GM19397 (cell line): ENCODE measurements around the gene ZBTB43.
A peak's percentile ranks its signal among the peaks of the same experiment; 100 is the strongest.
"Not testable (repeated sequence)": the region's sequence is repeated elsewhere in the genome, so short reads cannot be mapped to it uniquely, and the experiment has no call there.

ENCODE experiments used
- ATAC-seq: cut with Tn5 transposase; IDR thresholded peaks from one replicate; pipeline ENCODE4 v1.9.1; 2021; ENCODE audit warnings: mild to moderate bottlenecking, moderate library complexity; ENCODE audit not compliant: unreplicated experiment

Gene ZBTB43

DNA sequence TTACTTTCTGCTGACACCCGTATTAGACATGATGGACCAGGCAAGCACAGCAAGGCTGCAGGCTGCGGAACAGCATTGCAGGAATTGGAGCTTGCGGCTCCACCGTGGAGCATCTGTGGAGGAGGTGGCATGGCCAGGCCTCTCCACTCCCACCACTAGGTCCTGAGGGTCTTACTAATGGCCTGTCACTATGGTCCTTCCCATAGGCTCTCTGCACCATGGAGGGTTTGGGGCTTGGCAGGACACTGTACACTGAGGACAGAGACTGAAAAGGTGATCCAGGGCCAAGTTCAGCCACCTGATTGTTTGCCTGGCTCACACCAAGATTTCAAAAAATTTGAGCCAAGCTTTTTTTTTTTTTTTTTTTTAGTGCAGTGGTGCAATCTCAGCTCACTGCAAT is 14.3 kb upstream of the ZBTB43 start:
- ATAC-seq, result no peak

DNA sequence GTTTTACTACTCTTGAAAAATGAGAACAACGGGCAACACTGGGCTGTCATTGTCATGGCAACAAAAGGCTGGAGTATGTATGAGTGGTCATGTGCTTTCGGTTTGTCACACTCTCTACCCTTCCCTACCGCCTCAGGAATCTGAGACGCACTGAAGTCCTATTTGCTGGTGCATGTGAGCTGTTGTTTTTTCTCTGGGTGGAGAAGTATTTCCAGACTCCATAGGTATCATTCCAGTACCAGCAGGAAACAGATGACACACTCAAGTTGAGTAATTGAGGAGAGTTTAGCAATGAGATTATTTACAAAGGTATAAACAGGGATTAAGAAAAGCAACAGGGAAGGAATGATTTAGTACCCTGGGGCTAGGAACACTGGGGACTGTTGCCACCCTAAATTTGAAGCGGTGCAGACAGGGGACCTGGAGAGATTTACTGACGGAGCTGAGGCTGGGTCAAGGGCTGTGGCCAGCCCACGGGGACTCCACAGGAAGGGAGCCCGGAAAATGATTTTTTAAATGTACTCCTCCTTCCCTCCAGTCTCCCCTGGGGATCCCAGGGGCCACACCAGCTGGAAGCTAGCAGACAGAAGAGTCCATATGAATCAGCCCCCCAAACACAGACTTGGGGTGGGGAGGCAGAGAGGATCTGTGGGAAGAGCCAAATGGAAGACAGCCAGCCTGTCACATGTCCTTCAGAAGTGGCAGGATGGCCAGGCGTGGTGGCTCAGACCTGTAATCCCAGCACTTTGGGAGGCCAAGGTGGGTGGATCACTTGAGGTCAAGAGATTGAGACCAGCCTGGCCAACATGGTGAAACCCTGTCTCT is 13.2 kb upstream of the ZBTB43 start:
- ATAC-seq, result no peak

DNA sequence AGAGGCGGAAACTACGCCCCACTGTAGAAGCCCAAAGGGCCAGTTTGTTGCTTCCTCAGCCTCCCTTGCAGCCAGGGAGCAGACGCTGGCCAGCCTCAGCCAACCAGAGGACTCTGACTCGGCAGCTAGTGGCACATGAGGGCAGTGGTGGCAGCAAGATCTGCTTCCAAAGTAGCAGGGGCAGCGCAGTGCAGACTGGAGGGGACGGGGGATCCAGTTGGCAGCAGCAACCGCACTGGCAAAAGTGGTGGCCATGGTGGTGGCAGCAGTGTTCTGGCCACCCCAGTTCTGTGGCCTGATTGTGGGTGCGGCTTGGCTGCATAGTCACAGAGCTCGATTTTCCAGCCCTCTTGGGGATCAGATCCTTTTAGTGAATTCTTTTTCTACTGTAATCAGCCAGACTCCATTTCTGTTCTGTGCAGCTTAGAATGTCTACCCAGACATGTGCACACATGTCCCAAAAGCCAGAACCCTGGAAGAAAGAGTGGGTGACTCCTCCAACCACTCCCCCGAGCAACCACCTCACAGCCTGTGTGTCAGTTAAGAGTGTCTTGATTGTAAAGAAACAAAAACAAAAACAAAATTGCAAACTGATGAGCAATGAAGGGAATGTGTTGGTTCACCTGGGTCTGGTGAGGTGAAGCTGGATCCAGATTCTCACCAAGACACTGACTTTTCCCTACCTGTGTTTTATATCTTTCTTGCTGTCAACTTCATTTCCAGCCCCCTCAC is 11.0 kb upstream of the ZBTB43 start:
- ATAC-seq, result no peak

DNA sequence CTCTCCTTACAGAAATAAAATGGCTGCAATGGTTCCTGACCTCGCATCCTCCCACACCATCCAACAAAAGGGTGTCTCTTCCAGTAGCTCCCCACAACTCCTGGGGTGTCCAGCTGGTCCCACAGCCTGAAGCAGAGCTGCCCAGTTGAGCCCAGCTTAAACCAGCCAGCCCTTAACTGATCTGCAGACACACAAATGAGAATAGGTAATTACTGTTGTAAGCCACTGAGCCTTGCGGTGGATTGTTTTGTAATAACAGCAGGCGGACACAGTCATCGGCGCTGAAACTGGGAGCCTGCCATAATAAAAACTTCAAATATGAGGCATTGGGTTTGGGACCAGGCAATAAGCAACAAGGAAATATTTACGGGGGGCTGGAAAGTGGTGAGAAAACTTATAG is 10.4 kb upstream of the ZBTB43 start:
- ATAC-seq, result no peak

DNA sequence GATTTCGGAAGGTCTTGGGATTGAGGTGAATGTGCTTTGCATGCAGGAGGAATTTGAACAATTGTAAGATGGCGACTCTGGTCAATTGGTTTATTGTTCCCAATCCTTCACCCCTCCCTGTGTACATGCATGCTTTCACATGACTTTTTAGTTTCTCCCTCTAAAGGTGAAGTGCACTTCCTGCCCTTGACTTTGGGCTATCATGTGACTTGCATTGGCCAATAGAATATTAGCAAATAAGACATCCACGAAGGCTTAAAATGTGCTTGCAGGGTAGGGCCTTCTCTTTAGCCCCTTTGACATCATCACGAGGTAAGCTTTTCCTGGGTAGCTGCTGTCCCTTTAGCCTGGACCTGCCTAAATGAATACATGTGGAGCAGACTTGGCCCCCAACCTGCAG is 8.1 kb upstream of the ZBTB43 start:
- ATAC-seq, result no peak

DNA sequence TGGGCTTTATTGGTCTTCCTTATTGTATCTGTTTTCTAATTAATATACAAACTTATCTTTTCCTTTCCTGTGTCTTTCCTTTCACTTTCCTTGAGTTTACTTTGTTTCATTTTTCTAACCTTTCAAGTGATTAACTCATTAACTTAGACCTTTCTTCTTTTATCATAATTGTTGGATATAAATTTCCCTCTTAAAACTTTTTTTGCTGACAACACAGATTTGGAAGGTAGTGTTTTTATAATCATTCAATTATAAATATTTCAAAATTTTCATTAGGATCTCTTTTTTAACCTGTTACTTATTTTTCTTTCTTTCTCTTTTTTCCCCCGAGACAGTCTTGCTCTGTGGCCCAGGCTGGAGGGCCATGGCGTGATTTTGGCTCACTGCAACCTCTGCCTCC is 6.9 kb upstream of the ZBTB43 start:
- no peak for ATAC-seq

DNA sequence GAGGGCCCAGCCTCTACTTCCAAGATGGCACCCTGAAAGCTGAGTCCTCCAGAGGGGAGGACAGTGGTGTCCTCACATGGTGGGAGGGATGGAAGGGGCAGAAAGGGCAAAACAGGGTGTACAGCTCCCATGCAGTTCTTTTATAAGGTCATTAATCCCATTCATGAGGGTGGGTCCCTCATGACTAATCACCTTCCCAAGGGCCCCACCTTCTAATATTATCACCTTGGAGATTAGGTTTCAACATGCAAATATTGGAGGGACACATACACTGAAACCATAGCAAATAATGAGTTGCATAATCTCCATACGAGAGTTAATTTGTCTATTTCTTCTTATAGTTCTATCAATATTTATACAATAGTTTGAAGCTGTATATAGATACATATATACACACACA is 5.8 kb upstream of the ZBTB43 start:
- ATAC-seq, result no peak

DNA sequence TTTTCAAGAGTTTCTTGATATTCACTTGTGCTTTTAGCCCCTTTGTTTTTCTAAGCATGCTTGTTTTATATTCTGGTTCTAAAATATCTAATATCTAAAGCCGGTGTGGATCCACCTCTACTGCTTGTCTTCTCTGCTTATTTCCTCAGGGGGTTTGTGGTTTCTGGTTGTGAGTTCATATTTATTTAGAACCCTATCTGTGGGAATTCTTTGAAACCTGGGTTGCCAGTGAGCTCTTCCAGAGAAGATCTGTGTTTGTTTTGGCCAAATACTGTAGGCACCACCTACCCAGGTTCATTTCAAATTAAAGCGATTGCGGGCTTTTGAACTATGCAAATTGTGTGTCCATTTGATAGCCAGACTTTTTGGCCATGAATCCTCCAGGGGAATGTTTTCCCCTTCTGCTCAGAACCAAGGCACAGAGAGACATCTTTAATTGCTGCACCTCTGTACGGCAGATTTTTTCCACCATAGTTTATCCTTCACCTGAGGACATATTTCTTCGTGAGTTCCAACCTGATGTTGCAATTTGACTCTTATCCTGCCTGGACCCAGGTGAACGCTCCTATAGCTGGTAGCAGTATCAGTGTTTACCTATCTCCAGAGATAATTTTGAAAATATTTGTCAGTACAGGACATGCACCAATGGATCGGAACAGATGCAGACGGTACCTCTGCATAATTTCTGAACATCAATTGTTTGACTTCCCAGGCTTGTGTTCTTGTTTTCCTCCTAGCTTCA is 2.4 kb upstream of the ZBTB43 start:
- no peak for ATAC-seq

DNA sequence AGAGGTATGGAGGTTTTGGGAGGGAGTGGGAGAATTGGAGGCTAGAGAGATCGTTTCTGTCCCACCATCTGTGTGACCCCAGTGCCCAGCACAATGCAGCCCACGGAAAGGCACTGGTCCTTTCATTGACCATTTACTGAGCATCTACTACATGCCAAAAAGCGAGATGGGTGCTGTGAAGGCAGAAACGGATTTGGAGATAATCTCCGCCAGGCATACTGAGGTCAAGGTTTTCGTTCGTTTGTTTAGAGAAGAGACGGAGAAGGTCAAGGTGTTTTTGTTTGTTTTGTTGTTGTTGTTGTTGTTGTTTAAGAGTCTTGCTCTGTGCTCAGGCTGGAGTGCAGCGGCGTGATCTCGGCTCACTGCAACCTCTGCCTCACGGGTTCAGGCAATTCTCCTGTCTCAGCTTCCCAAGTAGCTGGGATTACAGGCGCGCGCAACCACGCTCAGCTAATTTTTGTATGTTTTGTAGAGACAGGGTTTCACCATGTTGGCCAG is 593 bp upstream of the ZBTB43 start:
- no peak for ATAC-seq

DNA sequence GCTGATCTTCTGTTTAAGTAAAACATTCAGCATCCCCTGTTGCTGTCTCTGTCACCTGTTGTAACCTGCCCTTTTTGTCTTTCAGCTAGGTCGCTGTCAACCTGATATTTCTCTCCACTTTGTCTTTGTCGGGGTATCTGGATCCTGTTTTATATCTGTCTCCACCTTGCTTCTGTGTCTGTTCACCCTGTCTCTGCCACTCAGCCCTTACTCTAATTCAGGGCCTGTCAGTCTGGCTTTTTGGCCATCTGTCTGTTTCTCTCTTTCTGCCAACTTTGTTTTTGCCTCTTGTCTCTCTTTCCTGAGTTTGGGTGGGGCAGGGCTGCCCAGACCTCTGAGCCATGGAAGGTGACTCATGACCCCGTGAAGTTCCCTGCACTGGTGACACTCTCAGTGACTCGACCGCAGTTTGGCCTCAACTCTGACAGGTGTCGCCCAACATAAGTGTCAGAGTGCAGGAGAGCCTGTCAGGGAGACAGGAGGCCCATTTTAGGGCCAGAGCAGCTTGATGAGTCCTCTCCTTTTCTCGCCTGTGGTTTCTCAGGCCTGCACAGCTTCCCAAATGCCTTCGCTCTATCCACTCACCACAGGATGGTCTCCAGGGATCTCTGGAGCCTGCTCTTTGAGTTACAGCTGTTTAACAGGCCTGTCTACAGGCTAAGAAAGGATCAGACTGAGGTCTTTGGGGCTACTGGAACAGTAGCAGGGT is 868 bp downstream of the ZBTB43 start:
- ATAC-seq, result peak; percentile 52

DNA sequence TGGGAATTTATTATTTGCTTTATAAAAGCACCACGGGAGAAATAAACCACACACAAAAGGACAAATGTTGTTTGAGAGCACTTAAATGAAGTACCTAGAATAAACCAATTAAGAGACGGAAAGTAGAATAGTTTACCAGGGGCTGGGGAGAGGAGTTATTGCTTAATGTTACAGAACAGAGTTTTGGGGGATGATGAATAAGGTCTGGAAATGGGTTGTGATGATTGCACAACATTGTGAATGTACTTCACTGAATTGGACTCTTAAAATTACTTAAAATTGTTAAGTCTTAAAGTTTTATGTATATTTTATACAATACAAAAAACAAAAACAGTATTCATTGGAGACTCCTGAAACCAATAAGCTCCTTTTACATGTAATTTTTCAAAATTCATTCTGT is 1.5 kb downstream of the ZBTB43 start:
- ATAC-seq, result no peak

DNA sequence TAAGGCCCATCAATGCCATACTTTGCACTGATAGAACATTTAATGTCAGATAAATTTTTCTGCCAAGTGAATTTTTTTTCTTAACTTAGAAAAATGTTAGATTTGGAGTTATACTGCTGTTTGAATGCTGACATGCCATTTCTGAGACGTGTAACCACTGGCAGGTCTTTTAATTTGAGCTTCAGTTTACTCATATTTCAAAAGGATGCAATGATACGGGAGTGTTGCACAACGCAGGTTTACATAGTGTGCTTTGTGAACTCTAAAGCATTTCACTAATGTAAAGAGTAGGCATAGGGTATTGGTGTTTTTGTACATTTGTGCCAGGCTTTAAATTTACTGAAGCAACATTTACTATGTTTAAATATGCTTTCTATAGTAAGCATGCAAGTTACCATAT is 4.2 kb downstream of the ZBTB43 start:
- no peak for ATAC-seq

DNA sequence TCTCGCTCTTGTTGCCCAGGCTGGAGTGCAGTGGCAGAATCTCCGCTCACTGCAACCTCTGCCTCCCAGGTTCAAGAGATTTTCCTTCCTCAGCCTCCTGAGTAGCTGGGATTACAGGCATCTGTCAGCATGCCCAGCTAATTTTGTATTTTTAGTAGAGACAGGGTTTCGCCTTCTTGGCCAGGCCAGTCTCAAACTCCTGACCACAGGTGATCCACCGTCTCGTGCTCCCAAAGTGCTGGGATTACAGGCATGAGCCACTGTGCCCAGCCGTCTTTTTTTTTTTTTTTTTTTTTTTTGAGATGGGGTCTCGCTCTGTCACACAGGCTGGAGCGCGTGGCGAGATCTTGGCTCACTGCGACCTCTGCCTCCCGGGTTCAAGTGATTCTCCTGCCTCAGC is 5.4 kb downstream of the ZBTB43 start:
- ATAC-seq, result not testable (repeated sequence)

DNA sequence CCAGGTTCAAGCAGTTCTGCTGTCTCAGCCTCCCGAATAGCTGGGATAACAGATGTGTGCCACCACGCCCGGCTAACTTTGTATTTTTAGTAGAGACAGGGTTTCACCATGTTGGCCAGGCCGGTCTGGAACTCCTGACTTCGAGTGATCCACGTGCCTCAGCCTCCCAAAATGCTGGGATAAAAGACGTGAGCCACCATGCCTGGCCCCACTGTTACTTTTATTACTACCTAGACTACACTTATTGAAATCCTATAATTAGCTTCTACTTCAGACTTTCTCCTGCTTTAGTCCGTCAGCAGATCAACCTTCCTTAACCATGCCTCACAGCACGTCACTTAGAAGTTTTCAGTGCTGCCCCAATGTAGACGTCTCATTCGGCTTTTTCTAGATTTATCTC is 8.2 kb downstream of the ZBTB43 start:
- ATAC-seq, result no peak

DNA sequence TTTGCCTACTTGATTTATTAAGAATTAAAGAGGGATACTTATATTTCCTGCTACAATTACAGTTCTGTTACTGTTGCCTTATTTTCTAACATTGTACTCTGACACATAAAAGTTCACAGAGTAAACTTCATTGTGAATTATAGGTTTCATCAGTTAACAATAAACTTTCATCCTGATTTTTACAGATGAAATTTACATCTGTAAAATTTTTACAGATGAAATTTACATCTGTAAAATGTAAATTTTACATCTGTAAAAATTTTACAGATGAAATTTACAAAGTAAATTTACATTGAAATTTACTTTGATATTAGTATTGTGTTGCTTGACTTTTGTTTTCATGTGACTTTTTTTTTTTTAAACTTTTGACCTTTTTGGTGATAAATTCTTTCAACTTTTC is 9.3 kb downstream of the ZBTB43 start:
- no peak for ATAC-seq

DNA sequence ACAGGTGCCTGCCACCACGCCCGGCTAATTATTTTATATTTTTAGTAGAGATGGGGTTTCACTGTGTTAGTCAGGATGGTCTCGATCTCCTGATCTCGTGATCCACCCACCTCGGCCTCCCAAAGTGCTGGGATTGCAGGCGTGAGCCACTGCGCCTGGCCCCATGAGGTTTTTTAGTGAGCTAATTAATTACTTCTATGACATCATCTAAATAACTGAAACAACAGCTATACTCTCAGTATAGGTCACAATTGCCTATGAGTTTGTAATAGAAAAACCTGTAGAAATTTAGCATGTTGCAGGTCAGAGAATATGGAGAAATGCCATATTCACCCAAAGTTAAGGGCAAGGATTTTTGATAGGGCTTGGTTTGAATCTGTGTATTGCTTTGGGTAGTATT is 12.8 kb downstream of the ZBTB43 start:
- ATAC-seq, result not testable (repeated sequence)

DNA sequence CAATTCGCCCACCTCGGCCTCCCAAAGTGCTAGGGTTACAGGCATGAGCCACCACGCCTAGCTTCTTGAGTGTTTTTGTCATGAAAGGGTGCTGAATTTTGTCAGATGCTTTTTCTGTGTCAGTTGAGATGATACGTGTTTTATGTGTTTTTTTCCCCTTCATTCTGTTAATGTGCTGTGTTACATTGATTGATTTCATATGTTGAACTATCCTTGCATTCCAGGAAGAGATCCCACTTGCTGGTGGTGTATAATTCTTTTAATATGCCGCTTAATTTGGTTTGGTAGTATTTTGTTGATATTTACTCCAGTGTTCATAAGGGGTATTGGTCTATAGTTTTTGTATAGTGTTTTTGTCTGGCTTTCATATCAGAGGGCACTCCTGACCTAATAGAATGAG is 13.6 kb downstream of the ZBTB43 start:
- no peak for ATAC-seq

DNA sequence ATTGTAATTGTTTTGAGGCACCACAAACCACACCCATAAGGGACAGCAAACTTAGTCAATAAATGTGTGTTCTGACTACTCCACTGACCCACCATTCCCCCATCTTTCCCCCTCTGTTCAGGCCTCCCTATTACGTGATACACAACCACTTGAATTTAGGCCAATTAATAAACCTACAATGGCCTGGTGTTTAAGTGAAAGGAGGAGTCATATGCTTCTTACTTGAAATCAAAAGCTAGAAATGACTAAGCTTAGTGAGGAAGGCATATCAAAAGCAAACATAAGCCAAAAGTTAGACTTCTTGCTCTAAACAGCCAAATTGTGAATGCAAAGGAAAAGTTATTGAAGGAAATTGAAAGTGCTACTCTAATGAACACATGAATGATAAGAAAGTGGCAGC is 14.6 kb downstream of the ZBTB43 start:
- ATAC-seq, result no peak

DNA sequence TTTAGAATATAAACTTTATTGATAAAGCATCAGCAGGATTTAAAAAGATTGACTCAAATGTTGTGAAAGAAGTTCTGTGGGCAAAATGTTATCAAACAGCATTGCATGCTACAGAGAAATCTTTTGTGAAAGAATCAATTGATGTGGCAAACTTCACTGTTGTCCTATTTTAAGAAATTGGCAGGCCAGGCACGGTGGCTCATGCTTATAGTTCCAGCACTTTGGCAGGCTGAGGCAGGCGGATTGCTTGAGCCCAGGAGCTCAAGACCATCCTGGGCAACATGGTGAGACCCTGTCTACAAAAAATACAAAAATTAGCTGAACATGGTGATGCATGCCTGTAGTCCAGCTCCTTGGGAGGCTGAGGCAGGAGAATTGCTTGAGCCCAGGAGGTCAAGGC is 17.4 kb downstream of the ZBTB43 start:
- no peak for ATAC-seq

DNA sequence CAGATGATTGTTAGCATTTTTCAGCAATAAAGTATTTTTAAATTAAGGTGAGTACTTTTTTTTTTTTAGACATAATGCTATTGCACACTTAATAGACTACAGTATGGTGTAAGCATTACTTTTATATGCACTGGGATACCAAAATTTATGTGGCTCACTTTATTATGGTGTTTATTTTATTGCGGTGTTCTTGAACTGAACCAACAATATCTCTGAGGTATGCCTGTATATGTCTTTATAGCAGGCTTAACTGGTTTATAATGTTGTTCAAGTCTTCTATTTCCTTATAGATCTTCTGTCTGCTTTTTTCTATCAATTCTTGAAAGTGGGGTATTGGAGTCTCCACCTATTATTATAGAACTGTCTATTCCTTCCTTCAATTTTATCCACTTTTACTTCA is 18.0 kb downstream of the ZBTB43 start:
- ATAC-seq, result no peak

DNA sequence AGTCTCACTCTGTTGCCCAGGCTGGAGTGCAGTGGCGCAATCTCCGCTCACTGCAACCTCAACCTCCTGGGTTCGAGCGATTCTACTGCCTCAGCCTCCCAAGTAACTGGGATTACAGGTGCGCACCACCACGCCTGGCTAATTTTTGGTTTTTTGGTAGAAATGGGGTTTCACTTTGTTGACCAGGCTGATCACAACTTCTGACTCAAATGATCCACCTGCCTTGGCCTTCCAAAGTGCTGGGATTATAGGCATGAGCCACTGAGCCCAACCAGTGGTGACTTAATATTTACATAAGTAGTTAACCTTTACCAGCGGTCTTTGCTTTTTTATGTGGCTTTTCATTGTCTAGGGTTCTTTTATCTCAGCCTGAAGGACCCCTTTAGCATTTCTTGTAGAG is 19.2 kb downstream of the ZBTB43 start:
- ATAC-seq, result not testable (repeated sequence)
